Measurements from ENCODE around the gene AUTS2.

Gene AUTS2

GRCh38 chr7:70778585-70778984 is 1180.3 kb downstream of the AUTS2 start:
- no peak for DNase-seq (ENCODE audit: low read depth in 2 of 2, low spot score in 1 of 2)

GRCh38 chr7:70779321-70779720 is 1181.0 kb downstream of the AUTS2 start:
- no peak for DNase-seq (ENCODE audit: low read depth in 2 of 2, low spot score in 1 of 2)

- DNase-seq (ENCODE audit: low read depth in 2 of 2, low spot score in 1 of 2) = no peak
These were observed 1183.6 kb downstream of the AUTS2 start for GRCh38 chr7:70781922-70782311.

- no peak for DNase-seq (ENCODE audit: low read depth in 2 of 2, low spot score in 1 of 2)
These were observed 1184.5 kb downstream of the AUTS2 start for GRCh38 chr7:70782796-70783195.

- DNase-seq (ENCODE audit: low read depth in 2 of 2, low spot score in 1 of 2) = no peak
These were observed 1187.2 kb downstream of the AUTS2 start for GRCh38 chr7:70785427-70785826.

- no peak for DNase-seq (ENCODE audit: low read depth in 2 of 2, low spot score in 1 of 2)
These were observed 1187.8 kb downstream of the AUTS2 start for GRCh38 chr7:70786076-70786475.

GRCh38 chr7:70787286-70787685 is 1189.0 kb downstream of the AUTS2 start:
- no peak for DNase-seq (ENCODE audit: low read depth in 2 of 2, low spot score in 1 of 2)

- no peak for DNase-seq (ENCODE audit: low read depth in 2 of 2, low spot score in 1 of 2)
These were observed 1189.5 kb downstream of the AUTS2 start for GRCh38 chr7:70787771-70788170.

GRCh38 chr7:70788276-70788675 is 1190.0 kb downstream of the AUTS2 start:
- no peak for DNase-seq (ENCODE audit: low read depth in 2 of 2, low spot score in 1 of 2)

- no peak for DNase-seq (ENCODE audit: low read depth in 2 of 2, low spot score in 1 of 2)
These were observed 1191.4 kb downstream of the AUTS2 start for GRCh38 chr7:70789481-70790214.

- no peak for DNase-seq (ENCODE audit: low read depth in 2 of 2, low spot score in 1 of 2)
These were observed 1192.2 kb downstream of the AUTS2 start for GRCh38 chr7:70790215-70791073.

- DNase-seq (ENCODE audit: low read depth in 2 of 2, low spot score in 1 of 2) = no peak
These were observed 1193.1 kb downstream of the AUTS2 start for GRCh38 chr7:70791341-70791740.

- DNase-seq (ENCODE audit: low read depth in 2 of 2, low spot score in 1 of 2) = no peak
These were observed 1194.8 kb downstream of the AUTS2 start for GRCh38 chr7:70793060-70793459.

GRCh38 chr7:70793821-70794220 is 1195.5 kb downstream of the AUTS2 start:
- no peak for DNase-seq (ENCODE audit: low read depth in 2 of 2, low spot score in 1 of 2)

- no peak for DNase-seq (ENCODE audit: low read depth in 2 of 2, low spot score in 1 of 2)
These were observed 1196.7 kb downstream of the AUTS2 start for GRCh38 chr7:70794962-70795361.

GRCh38 chr7:70795948-70796347 is 1197.7 kb downstream of the AUTS2 start:
- no peak for DNase-seq (ENCODE audit: low read depth in 2 of 2, low spot score in 1 of 2)

- DNase-seq (ENCODE audit: low read depth in 2 of 2, low spot score in 1 of 2) = no peak
These were observed 1198.8 kb downstream of the AUTS2 start for GRCh38 chr7:70797109-70797514.

GRCh38 chr7:70799841-70800405 is 1201.6 kb downstream of the AUTS2 start:
- DNase-seq (ENCODE audit: low read depth in 2 of 2, low spot score in 1 of 2) = no peak

- DNase-seq (ENCODE audit: low read depth in 2 of 2, low spot score in 1 of 2) = no peak
These were observed 1207.1 kb downstream of the AUTS2 start for GRCh38 chr7:70805360-70805759.

GRCh38 chr7:70807650-70808049 is 1209.4 kb downstream of the AUTS2 start:
- DNase-seq (ENCODE audit: low read depth in 2 of 2, low spot score in 1 of 2) = no peak

GRCh38 chr7:70808876-70809275 is 1210.6 kb downstream of the AUTS2 start:
- no peak for DNase-seq (ENCODE audit: low read depth in 2 of 2, low spot score in 1 of 2)

- DNase-seq (ENCODE audit: low read depth in 2 of 2, low spot score in 1 of 2) = no peak
These were observed 1212.4 kb downstream of the AUTS2 start for GRCh38 chr7:70810558-70811139.

Data from stimulated activated CD8-positive, alpha-beta memory T cell treated with anti-CD3 and anti-CD28 coated beads, Interleukin-4, amount 100 ng/mL, for 1 hour (primary cell).